ENCODE data around the gene NTRK2. TPM values are rescaled to one million over a fixed set of nuclear protein-coding genes. Genes with fewer than 3 reads are reported as not detected.

The NTRK2 gene
- total RNA-seq, 5 donors from 2014 or later (not counting 1 experiment from before 2014, with no cell fraction given), result 0.05 to 0.39 (median 0.12) TPM; not detected in 1

- ChIA-PET POLR2A (no interaction called here), CTCF (no interaction called here)
- DNase-seq (no peak), ATAC-seq (replicated peaks in 1 of 4) (no peak)
- H3K4me1 ChIP-seq (ENCODE audit: control insufficient read depth in 1 of 2, extremely low read depth in 1 of 2, insufficient read depth in 2 of 2, low read length in 2 of 2), result no peaks in the 10 kb centered on the region
- Mint-ChIP-seq H3K27me3 (peaks cover 5% of the 10 kb centered on the region in 2 donors), H3K27ac (no peak overlapping the region), H3K36me3 (no peaks in the 10 kb centered on the region), H3K9me3 (peaks cover 0 to 6% (median 0%) of the 10 kb centered on the region in 3 donors), H3K4me3 (no peak overlapping the region), H3K4me1 (no peaks in the 10 kb centered on the region)
- no peaks in the 10 kb centered on the region for H3K27me3 ChIP-seq (replicated peaks in 1 of 2; ENCODE audit: control insufficient read depth in 2 of 2, extremely low read depth in 1 of 2, insufficient read depth in 2 of 2, low read length in 1 of 2)
- no peak overlapping the region for H3K27ac ChIP-seq (ENCODE audit: low read length)
- H3K4me3 ChIP-seq (ENCODE audit: control insufficient read depth in 1 of 2, extremely low read depth in 1 of 2, low read length in 1 of 2), result no peak overlapping the region
- H3K9me3 ChIP-seq, result no peaks in the 10 kb centered on the region
- no CpG with 5 or more reads among the region's 1 CpG for WGBS (ENCODE audit: insufficient coverage)
- H3K36me3 ChIP-seq (ENCODE audit: control insufficient read depth in 2 of 2, extremely low read depth in 1 of 2, insufficient read depth in 1 of 2, low read length in 1 of 2), result no peaks in the 10 kb centered on the region
Observed at GRCh38 chr9:84815554-84815953, 146.0 kb downstream of the NTRK2 start.

DNA sequence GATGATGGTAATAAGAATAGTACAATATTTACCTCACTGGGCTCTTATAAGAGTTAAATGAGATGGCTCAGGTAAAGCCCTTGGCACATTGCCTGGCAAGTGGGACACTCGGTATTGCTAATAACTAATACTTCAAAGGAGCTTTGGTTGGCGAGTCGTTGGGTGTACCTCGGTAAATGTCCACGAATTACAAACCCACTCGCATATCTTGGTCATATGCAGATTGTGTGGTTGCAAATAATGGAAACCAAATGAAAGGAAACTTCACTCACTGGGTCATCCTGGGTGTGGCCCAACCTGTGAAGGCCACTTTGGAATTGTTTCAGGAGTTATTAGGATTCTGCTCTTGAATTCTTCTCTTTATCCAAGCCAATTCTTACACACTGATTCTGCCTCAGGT, 147.5 kb downstream of the NTRK2 start:
- Mint-ChIP-seq H3K27ac (no peak overlapping the region), H3K4me3 (no peak overlapping the region), H3K36me3 (no peaks in the 10 kb centered on the region), H3K9me3 (peaks cover 0 to 6% (median 0%) of the 10 kb centered on the region in 3 donors), H3K4me1 (no peaks in the 10 kb centered on the region), H3K27me3 (peaks cover 5% of the 10 kb centered on the region in 2 donors)
- DNase-seq (no peak), ATAC-seq (replicated peaks in 1 of 4) (no peak)
- Histone ChIP-seq H3K27me3 (replicated peaks in 1 of 2; ENCODE audit: control insufficient read depth in 2 of 2, extremely low read depth in 1 of 2, insufficient read depth in 2 of 2, low read length in 1 of 2) (no peaks in the 10 kb centered on the region), H3K36me3 (ENCODE audit: control insufficient read depth in 2 of 2, extremely low read depth in 1 of 2, insufficient read depth in 1 of 2, low read length in 1 of 2) (no peaks in the 10 kb centered on the region), H3K9me3 (no peaks in the 10 kb centered on the region), H3K27ac (ENCODE audit: low read length) (no peak overlapping the region), H3K4me1 (ENCODE audit: control insufficient read depth in 1 of 2, extremely low read depth in 1 of 2, insufficient read depth in 2 of 2, low read length in 2 of 2) (no peaks in the 10 kb centered on the region), H3K4me3 (ENCODE audit: control insufficient read depth in 1 of 2, extremely low read depth in 1 of 2, low read length in 1 of 2) (no peak overlapping the region)
- ChIA-PET POLR2A (no interaction called here), CTCF (no interaction called here)
- 80% methylated on average over 1 of the region's 6 CpGs for WGBS (ENCODE audit: insufficient coverage)

GRCh38 chr9:84818791-84819190, 149.3 kb downstream of the NTRK2 start:
- WGBS (ENCODE audit: insufficient coverage), result 53% methylated on average over 2 of the region's 9 CpGs
- peaks cover 0 to 6% (median 0%) of the 10 kb centered on the region in 3 donors for H3K9me3 Mint-ChIP-seq
- H3K4me3 ChIP-seq (ENCODE audit: control insufficient read depth in 1 of 2, extremely low read depth in 1 of 2, low read length in 1 of 2), result no peak overlapping the region
- CTCF ChIA-PET, result no interaction called here
- no peaks in the 10 kb centered on the region for H3K36me3 Mint-ChIP-seq
- DNase-seq, result no peak
- no peak overlapping the region for H3K4me3 Mint-ChIP-seq
- H3K27me3 Mint-ChIP-seq, result peaks cover 6 to 9% of the 10 kb centered on the region in 2 donors
- no peak overlapping the region for H3K27ac ChIP-seq (ENCODE audit: low read length)
- no peaks in the 10 kb centered on the region for H3K4me1 ChIP-seq (ENCODE audit: control insufficient read depth in 1 of 2, extremely low read depth in 1 of 2, insufficient read depth in 2 of 2, low read length in 2 of 2)
- no peaks in the 10 kb centered on the region for H3K4me1 Mint-ChIP-seq
- H3K36me3 ChIP-seq (ENCODE audit: control insufficient read depth in 2 of 2, extremely low read depth in 1 of 2, insufficient read depth in 1 of 2, low read length in 1 of 2), result no peaks in the 10 kb centered on the region
- no peak for ATAC-seq (replicated peaks in 1 of 4)
- POLR2A ChIA-PET, result no interaction called here
- H3K27ac Mint-ChIP-seq, result no peak overlapping the region
- no peaks in the 10 kb centered on the region for H3K9me3 ChIP-seq
- no peaks in the 10 kb centered on the region for H3K27me3 ChIP-seq (replicated peaks in 1 of 2; ENCODE audit: control insufficient read depth in 2 of 2, extremely low read depth in 1 of 2, insufficient read depth in 2 of 2, low read length in 1 of 2)

- Mint-ChIP-seq H3K27me3 (peaks cover 3 to 6% of the 10 kb centered on the region in 2 donors), H3K36me3 (no peaks in the 10 kb centered on the region), H3K9me3 (peaks cover 0 to 2% (median 0%) of the 10 kb centered on the region in 3 donors), H3K4me1 (no peaks in the 10 kb centered on the region), H3K27ac (no peak overlapping the region), H3K4me3 (no peak overlapping the region)
- no peak overlapping the region for H3K27ac ChIP-seq (ENCODE audit: low read length)
- CTCF ChIA-PET, result interaction anchor here in 1 of 2 donors (0.8 kb wide), 1 partner anchor 560 kb away, joined by 3 read pairs; no protein-coding TSS in a partner anchor
- no peak overlapping the region for H3K4me3 ChIP-seq (ENCODE audit: control insufficient read depth in 1 of 2, extremely low read depth in 1 of 2, low read length in 1 of 2)
- H3K27me3 ChIP-seq (replicated peaks in 1 of 2; ENCODE audit: control insufficient read depth in 2 of 2, extremely low read depth in 1 of 2, insufficient read depth in 2 of 2, low read length in 1 of 2), result no peaks in the 10 kb centered on the region
- ATAC-seq (replicated peaks in 1 of 4) (no peak), DNase-seq (no peak)
- 91% methylated on average over 6 of the region's 8 CpGs for WGBS (ENCODE audit: insufficient coverage)
- H3K36me3 ChIP-seq (ENCODE audit: control insufficient read depth in 2 of 2, extremely low read depth in 1 of 2, insufficient read depth in 1 of 2, low read length in 1 of 2), result no peaks in the 10 kb centered on the region
- POLR2A ChIA-PET, result no interaction called here
- H3K9me3 ChIP-seq, result no peaks in the 10 kb centered on the region
- no peaks in the 10 kb centered on the region for H3K4me1 ChIP-seq (ENCODE audit: control insufficient read depth in 1 of 2, extremely low read depth in 1 of 2, insufficient read depth in 2 of 2, low read length in 2 of 2)
Observed at GRCh38 chr9:84819491-84819991, 150.0 kb downstream of the NTRK2 start.

GRCh38 chr9:84821431-84821830, 151.9 kb downstream of the NTRK2 start:
- ChIA-PET CTCF (no interaction called here), POLR2A (no interaction called here)
- no peak for ATAC-seq (replicated peaks in 1 of 4)
- Histone ChIP-seq H3K27ac (ENCODE audit: low read length) (no peak overlapping the region), H3K36me3 (ENCODE audit: control insufficient read depth in 2 of 2, extremely low read depth in 1 of 2, insufficient read depth in 1 of 2, low read length in 1 of 2) (no peaks in the 10 kb centered on the region), H3K4me1 (ENCODE audit: control insufficient read depth in 1 of 2, extremely low read depth in 1 of 2, insufficient read depth in 2 of 2, low read length in 2 of 2) (no peaks in the 10 kb centered on the region), H3K9me3 (no peaks in the 10 kb centered on the region), H3K27me3 (replicated peaks in 1 of 2; ENCODE audit: control insufficient read depth in 2 of 2, extremely low read depth in 1 of 2, insufficient read depth in 2 of 2, low read length in 1 of 2) (no peaks in the 10 kb centered on the region), H3K4me3 (ENCODE audit: control insufficient read depth in 1 of 2, extremely low read depth in 1 of 2, low read length in 1 of 2) (no peak overlapping the region)
- WGBS (ENCODE audit: insufficient coverage), result no CpG with 5 or more reads among the region's 1 CpG
- no peak for DNase-seq
- peaks cover 2 to 12% of the 10 kb centered on the region in 2 donors for H3K27me3 Mint-ChIP-seq
- H3K4me3 Mint-ChIP-seq, result no peak overlapping the region
- no peak overlapping the region for H3K27ac Mint-ChIP-seq
- no peaks in the 10 kb centered on the region for H3K4me1 Mint-ChIP-seq
- H3K9me3 Mint-ChIP-seq, result no peaks in the 10 kb centered on the region
- no peaks in the 10 kb centered on the region for H3K36me3 Mint-ChIP-seq

DNA sequence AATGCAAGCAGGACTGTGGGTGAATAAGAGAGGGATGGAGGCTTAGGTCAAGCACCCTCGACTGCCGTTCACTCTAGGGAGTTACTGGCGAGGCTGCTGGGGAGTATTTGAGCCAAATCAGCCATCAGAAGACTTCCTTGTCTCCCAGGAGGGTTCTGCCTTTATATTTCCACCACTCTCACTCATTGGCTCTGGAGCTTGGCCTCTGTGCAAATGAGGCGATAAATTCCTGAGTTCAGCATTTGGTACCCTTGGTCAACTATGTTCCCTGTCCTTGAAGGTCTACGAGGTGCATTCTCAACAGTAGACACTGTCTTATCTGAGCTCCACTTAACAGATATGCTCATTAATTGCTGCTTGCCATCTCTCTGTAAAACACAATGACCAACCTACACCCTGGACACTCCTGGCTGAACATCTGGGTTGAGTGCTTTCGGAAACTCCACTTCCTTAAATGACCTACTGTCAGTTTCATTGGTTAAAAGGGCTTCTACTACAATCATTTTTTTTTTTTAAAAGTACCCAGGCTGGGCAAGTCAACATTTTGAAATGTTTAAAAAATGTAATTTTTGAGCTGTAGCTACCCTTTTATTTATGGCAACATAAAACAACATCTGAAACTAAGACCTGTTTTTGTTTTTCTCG, 153.2 kb downstream of the NTRK2 start:
- Histone ChIP-seq H3K4me1 (ENCODE audit: control insufficient read depth in 1 of 2, extremely low read depth in 1 of 2, insufficient read depth in 2 of 2, low read length in 2 of 2) (no peaks in the 10 kb centered on the region), H3K9me3 (no peaks in the 10 kb centered on the region), H3K4me3 (ENCODE audit: control insufficient read depth in 1 of 2, extremely low read depth in 1 of 2, low read length in 1 of 2) (no peak overlapping the region), H3K27ac (ENCODE audit: low read length) (no peak overlapping the region), H3K27me3 (replicated peaks in 1 of 2; ENCODE audit: control insufficient read depth in 2 of 2, extremely low read depth in 1 of 2, insufficient read depth in 2 of 2, low read length in 1 of 2) (no peaks in the 10 kb centered on the region), H3K36me3 (ENCODE audit: control insufficient read depth in 2 of 2, extremely low read depth in 1 of 2, insufficient read depth in 1 of 2, low read length in 1 of 2) (no peaks in the 10 kb centered on the region)
- ATAC-seq (replicated peaks in 1 of 4) (no peak), DNase-seq (no peak)
- Mint-ChIP-seq H3K9me3 (no peaks in the 10 kb centered on the region), H3K27ac (no peak overlapping the region), H3K4me1 (no peaks in the 10 kb centered on the region), H3K36me3 (no peaks in the 10 kb centered on the region), H3K4me3 (no peak overlapping the region), H3K27me3 (peaks cover 2 to 12% of the 10 kb centered on the region in 2 donors)
- ChIA-PET POLR2A (no interaction called here), CTCF (interaction anchor here in 1 of 2 donors (0.7 kb wide), 1 partner anchor 1982 kb away, joined by 3 read pairs; no protein-coding TSS in a partner anchor)
- WGBS (ENCODE audit: insufficient coverage), result 67% methylated on average over 3 of the region's 7 CpGs
